Right atrium auricular region (tissue), 2 donors: Measurements from ENCODE around the gene OTOS. TPM values are rescaled to one million over a fixed set of nuclear protein-coding genes. Genes with fewer than 3 reads are reported as not detected.

ENCODE experiments used
- DNase-seq: peaks from one replicate; pipeline ENCODE4 v3.0.0-alpha.2; 2019; ENCODE audit warnings: low spot score
- H3K27ac ChIP-seq, 2 donors: fragments of 200-600 bp; sonication (generic); 1 replicate in 1 of 2; 2 replicates in 1 of 2; pipeline ENCODE4 v1.5.1; 2016 to 2019
- H3K27me3 ChIP-seq, 2 donors: fragments of 200-600 bp; sonication (generic); one replicate each; pipeline versions ENCODE4 v1.5.1 to v1.6.0; 2017 to 2019
- H3K36me3 ChIP-seq: fragments of 200-600 bp; sonication (generic); one replicate; pipeline ENCODE4 v1.5.1; 2016
- H3K4me1 ChIP-seq, 2 donors: fragments of 200-600 bp; sonication (generic); one replicate each; pipeline versions ENCODE4 v1.5.1 to v1.6.0; 2017 to 2019
- H3K4me3 ChIP-seq, 2 donors: fragments of 200-600 bp; sonication (generic); 1 replicate in 1 of 2; 2 replicates in 1 of 2; pipeline ENCODE4 v1.5.1; 2017 to 2019; ENCODE audit warnings: mild to moderate bottlenecking in 1 of 2, moderate library complexity in 1 of 2
- H3K9me3 ChIP-seq, 2 donors: fragments of 200-600 bp; sonication (generic); one replicate each; pipeline ENCODE4 v1.5.1; 2019
- CTCF ChIP-seq, 2 donors: fragments of 200-600 bp; sonication (generic); IDR thresholded peaks; one replicate each; pipeline ENCODE4 v1.5.1; 2019; ENCODE audit warnings: antibody characterized with exemption in 2 of 2
- total RNA-seq, 2 donors: library from RNA; depleted of rRNA; stranded (reverse); fragments of >200 nt; gene quantifications; one replicate each; pipeline ENCODE4 v1.1.0, GENCODE V29; 2016

Gene OTOS
- total RNA-seq, 2 donors from 2014 or later: not detected

- Histone ChIP-seq H3K4me3 (no peak overlapping the region), H3K4me1 (peaks cover 0 to 13% of the 10 kb centered on the region in 2 donors)
- no peak for TF ChIP-seq CTCF (IDR thresholded peaks at IDR 0.05)
Measured at GRCh38 chr2:240137596-240138253, 2.7 kb downstream of the OTOS start.

GRCh38 chr2:240136671-240137292, 3.7 kb downstream of the OTOS start:
- H3K4me1 ChIP-seq: peaks cover 0 to 13% of the 10 kb centered on the region in 2 donors
- H3K9me3 ChIP-seq: no peaks in the 10 kb centered on the region
- TF ChIP-seq CTCF (IDR thresholded peaks at IDR 0.05): no peak
- peak overlapping the region; percentile 94 to 100 for H3K4me3 ChIP-seq
- H3K27ac ChIP-seq: peak overlapping the region; percentile 69 to 82
- no peak for DNase-seq
- H3K36me3 ChIP-seq: peaks cover 19% of the 10 kb centered on the region
- no peaks in the 10 kb centered on the region for H3K27me3 ChIP-seq

More at GRCh38 chr2:240137596-240138253, 2.7 kb downstream of the OTOS start:
- H3K9me3 ChIP-seq: no peaks in the 10 kb centered on the region
- no peak for DNase-seq
- no peaks in the 10 kb centered on the region for H3K27me3 ChIP-seq
- H3K27ac ChIP-seq: no peak overlapping the region
- H3K36me3 ChIP-seq: peaks cover 9% of the 10 kb centered on the region

GRCh38 chr2:240136013-240136670, 4.3 kb downstream of the OTOS start, which contains the start of gene COPS9:
TSS of gene COPS9 (minus strand) at chr2:240136305. CDS start at chr2:240136284, 21 bp downstream.
- H3K27me3 ChIP-seq: no peaks in the 10 kb centered on the region
- H3K4me1 ChIP-seq: peaks cover 0 to 13% of the 10 kb centered on the region in 2 donors
- TF ChIP-seq CTCF (IDR thresholded peaks at IDR 0.05): no peak
- H3K27ac ChIP-seq: peak within 1 kb of the TSS; percentile 69 to 82
- no peaks in the 10 kb centered on the region for H3K9me3 ChIP-seq
- peaks cover 23% of the 10 kb centered on the region for H3K36me3 ChIP-seq
- peak within 1 kb of the TSS; percentile 94 to 100 for H3K4me3 ChIP-seq
- peak; percentile 86 for DNase-seq

GRCh38 chr2:240135706-240136012, 4.8 kb downstream of the OTOS start:
- no peak for DNase-seq
- H3K27me3 ChIP-seq: no peaks in the 10 kb centered on the region
- H3K27ac ChIP-seq: peak overlapping the region; percentile 69 to 82
- H3K9me3 ChIP-seq: no peaks in the 10 kb centered on the region
- peaks cover 0 to 13% of the 10 kb centered on the region in 2 donors for H3K4me1 ChIP-seq
- H3K36me3 ChIP-seq: peaks cover 28% of the 10 kb centered on the region
- peak overlapping the region; percentile 94 to 100 for H3K4me3 ChIP-seq
- no peak for TF ChIP-seq CTCF (IDR thresholded peaks at IDR 0.05)

GRCh38 chr2:240134956-240135520, 5.4 kb downstream of the OTOS start:
- Histone ChIP-seq H3K9me3 (no peaks in the 10 kb centered on the region), H3K36me3 (peaks cover 34% of the 10 kb centered on the region), H3K27ac (no peak overlapping the region), H3K27me3 (no peaks in the 10 kb centered on the region), H3K4me3 (peak overlapping the region; percentile 94 to 100), H3K4me1 (peaks cover 0 to 13% of the 10 kb centered on the region in 2 donors)
- TF ChIP-seq CTCF (IDR thresholded peaks at IDR 0.05): no peak
- no peak for DNase-seq
